ENCODE measurements around the gene SERPINI1. TPM values are rescaled to one million over a fixed set of nuclear protein-coding genes. Genes with fewer than 3 reads are reported as not detected.

The SERPINI1 gene
- total and polyA plus RNA-seq, 7 donors, result 0.60 to 6.6 (median 3.1) TPM

DNA sequence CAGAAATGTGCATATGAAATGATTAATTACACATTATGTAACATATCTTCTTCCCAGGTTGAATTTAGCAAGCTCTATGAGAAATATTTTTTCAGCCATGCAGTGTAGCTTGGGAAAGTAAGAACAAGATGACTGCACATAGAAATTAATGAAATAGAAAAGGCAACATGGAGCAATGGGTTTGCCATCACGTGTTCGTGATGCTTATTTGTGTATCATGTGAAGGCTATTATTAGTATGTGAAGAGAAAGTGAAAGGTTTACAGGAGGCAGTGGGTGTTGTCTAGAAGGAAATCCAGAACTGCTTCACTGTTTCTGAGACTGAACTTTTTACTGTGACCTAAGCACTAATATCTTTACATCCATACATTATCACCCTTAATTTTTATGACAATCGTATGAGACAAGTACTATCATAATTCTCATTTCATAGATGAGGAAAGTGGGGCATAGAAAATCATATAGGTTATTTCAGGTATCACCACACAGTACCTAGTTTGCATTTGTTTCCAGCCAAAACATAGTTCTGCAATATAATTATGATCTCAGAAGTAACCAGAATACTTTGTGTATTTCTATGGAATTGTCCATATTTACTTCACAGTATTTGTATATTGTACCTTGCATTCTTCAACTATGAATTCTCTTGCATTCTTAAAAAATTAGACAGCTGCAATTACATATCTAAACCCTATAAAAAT is 14.9 kb downstream of the SERPINI1 start:
- WGBS, 2 donors, result 38 to 44% methylated on average over 3 of the region's 3 CpGs

DNA sequence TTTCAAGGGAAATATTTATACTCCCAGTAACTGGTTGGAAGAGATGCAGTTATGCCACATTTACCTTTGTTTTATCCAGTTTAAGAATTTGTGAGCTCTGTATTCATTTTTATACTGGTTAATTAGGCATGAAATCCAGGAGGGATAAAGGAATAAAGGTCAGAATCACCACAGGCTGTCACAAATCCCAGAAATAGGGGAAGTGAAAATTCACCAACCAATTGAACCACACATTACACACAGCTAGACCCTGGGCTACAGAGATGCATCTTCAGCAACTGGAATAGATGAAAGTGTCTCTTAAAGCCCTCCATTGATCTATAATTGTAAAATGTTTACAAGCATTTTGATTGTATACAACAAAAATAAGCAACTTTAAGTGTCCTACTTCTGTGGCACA is 18.5 kb downstream of the SERPINI1 start:
- Histone ChIP-seq H3K27me3 (no peaks in the 10 kb centered on the region), H3K36me3 (no peaks in the 10 kb centered on the region), H3K4me1 (no peaks in the 10 kb centered on the region), H3K4me3 (no peak overlapping the region), H3K9me3 (no peaks in the 10 kb centered on the region), H3K27ac (no peak overlapping the region)
- no peak for TF ChIP-seq POLR2AphosphoS5 (IDR thresholded peaks at IDR 0.05)
- no peak for TF ChIP-seq POLR2A (IDR thresholded peaks at IDR 0.05)
- TF ChIP-seq, protein P1, sequence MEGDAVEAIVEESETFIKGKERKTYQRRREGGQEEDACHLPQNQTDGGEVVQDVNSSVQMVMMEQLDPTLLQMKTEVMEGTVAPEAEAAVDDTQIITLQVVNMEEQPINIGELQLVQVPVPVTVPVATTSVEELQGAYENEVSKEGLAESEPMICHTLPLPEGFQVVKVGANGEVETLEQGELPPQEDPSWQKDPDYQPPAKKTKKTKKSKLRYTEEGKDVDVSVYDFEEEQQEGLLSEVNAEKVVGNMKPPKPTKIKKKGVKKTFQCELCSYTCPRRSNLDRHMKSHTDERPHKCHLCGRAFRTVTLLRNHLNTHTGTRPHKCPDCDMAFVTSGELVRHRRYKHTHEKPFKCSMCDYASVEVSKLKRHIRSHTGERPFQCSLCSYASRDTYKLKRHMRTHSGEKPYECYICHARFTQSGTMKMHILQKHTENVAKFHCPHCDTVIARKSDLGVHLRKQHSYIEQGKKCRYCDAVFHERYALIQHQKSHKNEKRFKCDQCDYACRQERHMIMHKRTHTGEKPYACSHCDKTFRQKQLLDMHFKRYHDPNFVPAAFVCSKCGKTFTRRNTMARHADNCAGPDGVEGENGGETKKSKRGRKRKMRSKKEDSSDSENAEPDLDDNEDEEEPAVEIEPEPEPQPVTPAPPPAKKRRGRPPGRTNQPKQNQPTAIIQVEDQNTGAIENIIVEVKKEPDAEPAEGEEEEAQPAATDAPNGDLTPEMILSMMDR (IDR thresholded peaks at IDR 0.05), result no peak
- TF ChIP-seq EP300 (IDR thresholded peaks at IDR 0.05), result no peak
- intact Hi-C loops (cut with DNase I), result no loop called here
- no peak for DNase-seq

More for the DNA sequence above, 14.9 kb downstream of the SERPINI1 start:
- no peak for DNase-seq
- H3K9me3 ChIP-seq, result no peaks in the 10 kb centered on the region
- no peak overlapping the region for H3K27ac ChIP-seq
- H3K27me3 ChIP-seq, result no peaks in the 10 kb centered on the region
- no peaks in the 10 kb centered on the region for H3K36me3 ChIP-seq
- TF ChIP-seq POLR2A (IDR thresholded peaks at IDR 0.05) (no peak), EP300 (IDR thresholded peaks at IDR 0.05) (no peak), POLR2AphosphoS5 (IDR thresholded peaks at IDR 0.05) (no peak)
- TF ChIP-seq, protein P1 (IDR thresholded peaks at IDR 0.05), result no peak
- no peaks in the 10 kb centered on the region for H3K4me1 ChIP-seq
- intact Hi-C loops (cut with DNase I), result no loop called here
- H3K4me3 ChIP-seq, result no peak overlapping the region

DNA sequence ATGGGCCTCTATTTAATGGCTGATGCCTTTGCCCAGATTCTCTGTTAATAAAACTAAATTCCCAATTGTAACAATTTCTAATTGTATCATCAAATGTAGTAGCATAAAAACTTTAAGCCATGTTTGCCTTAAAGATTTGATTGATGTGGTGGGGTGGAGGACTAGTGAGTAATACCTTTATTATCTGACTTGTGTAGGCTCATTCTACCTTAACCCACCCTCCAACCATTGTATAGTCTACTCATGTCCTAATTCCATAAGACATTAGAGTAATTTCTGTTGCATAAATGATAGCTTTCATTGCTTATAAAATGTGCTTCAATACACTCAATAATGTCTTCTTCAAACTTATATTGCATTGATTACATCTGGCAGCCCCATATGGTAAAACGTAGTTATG is 25.8 kb downstream of the SERPINI1 start:
- Histone ChIP-seq H3K4me3 (no peak overlapping the region), H3K27me3 (no peaks in the 10 kb centered on the region), H3K36me3 (no peaks in the 10 kb centered on the region), H3K27ac (no peak overlapping the region), H3K4me1 (no peaks in the 10 kb centered on the region), H3K9me3 (no peaks in the 10 kb centered on the region)
- no peak for TF ChIP-seq EP300 (IDR thresholded peaks at IDR 0.05)
- TF ChIP-seq, protein P1 (IDR thresholded peaks at IDR 0.05), result no peak
- TF ChIP-seq POLR2AphosphoS5 (IDR thresholded peaks at IDR 0.05), result no peak
- DNase-seq, result no peak
- WGBS, 2 donors, result 56 to 78% methylated on average over 1 of the region's 1 CpG
- intact Hi-C loops (cut with DNase I), result no loop called here

DNA sequence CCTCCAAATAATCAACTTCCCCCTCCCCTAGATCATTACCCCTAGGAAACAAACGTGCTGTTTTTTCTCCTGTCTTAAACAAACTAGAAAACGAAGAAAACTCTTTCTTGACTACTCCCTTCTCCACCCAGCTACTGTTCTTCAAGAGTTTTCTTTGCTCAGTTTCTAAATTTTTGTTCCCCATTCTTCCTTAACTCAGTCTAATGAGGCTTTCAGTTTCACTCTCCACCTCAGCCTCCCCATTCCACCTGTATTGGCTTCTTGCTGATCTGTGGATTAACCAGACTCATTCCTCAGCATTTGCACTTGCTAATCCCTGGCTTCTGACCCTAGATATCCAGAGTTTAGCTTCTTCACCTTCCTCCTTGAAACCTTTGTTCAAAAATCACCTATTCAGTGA is 26.8 kb downstream of the SERPINI1 start:
- H3K36me3 ChIP-seq, result no peaks in the 10 kb centered on the region
- no peaks in the 10 kb centered on the region for H3K9me3 ChIP-seq
- no peak for TF ChIP-seq POLR2A (IDR thresholded peaks at IDR 0.05)
- H3K27ac ChIP-seq, result no peak overlapping the region
- DNase-seq, result no peak
- 40 to 48% methylated on average over 2 of the region's 2 CpGs for WGBS, 2 donors
- no peaks in the 10 kb centered on the region for H3K27me3 ChIP-seq
- intact Hi-C loops (cut with DNase I), result no loop called here
- H3K4me3 ChIP-seq, result no peak overlapping the region
- H3K4me1 ChIP-seq, result no peaks in the 10 kb centered on the region

DNA sequence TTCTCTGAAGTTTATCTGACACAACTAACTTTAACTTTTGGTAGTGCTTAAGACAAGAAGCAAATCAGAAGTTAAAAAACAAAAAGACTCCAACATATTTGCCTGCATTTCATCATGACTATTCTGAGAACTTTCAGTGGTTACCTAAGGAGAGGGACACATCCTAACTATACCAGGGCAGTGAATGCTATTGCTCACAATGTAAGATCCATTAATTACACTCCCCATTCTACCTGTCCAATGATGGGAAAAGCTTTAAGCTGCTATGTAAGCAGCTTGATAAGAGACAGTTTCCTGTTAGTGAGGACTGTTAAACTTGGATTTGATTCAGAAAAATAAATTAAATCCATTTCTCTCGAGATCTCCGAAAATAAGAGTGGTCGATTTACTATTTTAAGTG is 37.5 kb downstream of the SERPINI1 start:
- intact Hi-C loops (cut with DNase I), result no loop called here
- H3K27ac ChIP-seq, result no peak overlapping the region
- no peak for TF ChIP-seq POLR2AphosphoS5 (IDR thresholded peaks at IDR 0.05)
- TF ChIP-seq EP300 (IDR thresholded peaks at IDR 0.05), result no peak
- no peak for TF ChIP-seq POLR2A (IDR thresholded peaks at IDR 0.05)
- TF ChIP-seq, protein P1 (IDR thresholded peaks at IDR 0.05), result no peak
- no peaks in the 10 kb centered on the region for H3K27me3 ChIP-seq
- no peak overlapping the region for H3K4me3 ChIP-seq
- no peaks in the 10 kb centered on the region for H3K36me3 ChIP-seq
- peaks cover 0 to 1% (median under 1%) of the 10 kb centered on the region in 4 donors for H3K9me3 ChIP-seq
- whole genome bisulfite sequencing, 2 donors, result 30 to 69% methylated on average over 3 of the region's 3 CpGs
- DNase-seq, result no peak
- H3K4me1 ChIP-seq, result no peaks in the 10 kb centered on the region
